Measurements from ENCODE around the gene GAB2. TPM values are rescaled to one million over a fixed set of nuclear protein-coding genes. Genes with fewer than 3 reads are reported as not detected.

Gene GAB2
- total and polyA plus RNA-seq, 12 donors: 2.4 to 22.4 (median 16.2) TPM

GRCh38 chr11:78424334-78425270 is 7.0 kb upstream of the GAB2 start:
- peak in 2 of 7 donors; percentile 20 to 63 for DNase-seq
- Histone ChIP-seq H3K27ac (peak overlapping the region in 3 of 5 donors; percentile 5 to 66 (median 63)), H3K4me3 (no peak overlapping the region), H3K4me1 (replicated peaks in 1 of 2) (peaks cover 0 to 28% of the 10 kb centered on the region in 2 donors), H3K36me3 (replicated peaks in 1 of 2) (no peaks in the 10 kb centered on the region), H3K27me3 (no peaks in the 10 kb centered on the region), H3K9me3 (replicated peaks in 1 of 3) (no peaks in the 10 kb centered on the region)
- WGBS, 4 donors: 71 to 75% (median 72%) methylated on average over 7 of the region's 7 CpGs
- intact Hi-C loops (cut with DNase I): loop anchor here in 1 of 2 donors (10.0 kb wide), 1 partner anchor 180 kb away; no protein-coding TSS in a partner anchor
- no peak for TF ChIP-seq CTCF (IDR thresholded peaks at IDR 0.05)
- no peak for TF ChIP-seq POLR2A (IDR thresholded peaks at IDR 0.05)

DNA sequence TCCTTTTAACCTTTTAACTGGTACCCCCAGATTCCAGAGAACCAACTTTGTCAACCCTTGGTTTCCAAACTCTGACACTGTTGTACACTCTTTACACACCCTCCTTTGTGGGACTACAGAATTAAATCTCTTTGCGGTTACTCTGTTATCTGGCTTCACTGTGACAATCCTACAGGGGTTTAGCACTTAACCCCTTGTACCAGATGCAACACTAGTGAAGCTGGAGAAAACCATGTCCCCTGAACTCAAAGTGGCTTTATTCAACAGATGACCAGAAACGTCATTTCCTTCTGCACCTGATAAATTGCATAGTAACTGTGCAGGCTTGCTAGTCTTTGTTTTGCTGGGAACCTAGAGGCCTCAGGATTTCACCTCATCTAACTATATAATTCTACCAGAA is 5.6 kb upstream of the GAB2 start:
- WGBS, 4 donors: 61 to 80% (median 63%) methylated on average over 2 of the region's 2 CpGs
- TF ChIP-seq POLR2A (IDR thresholded peaks at IDR 0.05): no peak
- no peak for TF ChIP-seq CTCF (IDR thresholded peaks at IDR 0.05)
- Histone ChIP-seq H3K4me1 (replicated peaks in 1 of 2) (peaks cover 10 to 42% of the 10 kb centered on the region in 2 donors), H3K36me3 (replicated peaks in 1 of 2) (no peaks in the 10 kb centered on the region), H3K27ac (peak overlapping the region in 1 of 5 donors; percentile 66), H3K9me3 (replicated peaks in 1 of 3) (no peaks in the 10 kb centered on the region), H3K4me3 (no peak overlapping the region), H3K27me3 (no peaks in the 10 kb centered on the region)
- no peak for DNase-seq
- intact Hi-C loops (cut with DNase I): loop anchor here in 1 of 2 donors (10.0 kb wide), 1 partner anchor 178 kb away; no protein-coding TSS in a partner anchor

GRCh38 chr11:78420796-78421209 is 3.2 kb upstream of the GAB2 start:
- 18 to 22% (median 19%) methylated on average over 9 of the region's 9 CpGs for WGBS, 4 donors
- DNase-seq: peak; percentile 42 to 94 (median 63)
- H3K27ac ChIP-seq: peak overlapping the region in 2 of 5 donors; percentile 99 to 100
- H3K4me1 ChIP-seq (replicated peaks in 1 of 2): peaks cover 10 to 49% of the 10 kb centered on the region in 2 donors
- intact Hi-C loops (cut with DNase I): loop anchor here in 1 of 2 donors (10.0 kb wide), 1 partner anchor 176 kb away; no protein-coding TSS in a partner anchor
- H3K4me3 ChIP-seq: no peak overlapping the region
- no peak for TF ChIP-seq CTCF (IDR thresholded peaks at IDR 0.05)
- no peak for TF ChIP-seq POLR2A (IDR thresholded peaks at IDR 0.05)
- no peaks in the 10 kb centered on the region for H3K36me3 ChIP-seq (replicated peaks in 1 of 2)
- no peaks in the 10 kb centered on the region for H3K27me3 ChIP-seq
- no peaks in the 10 kb centered on the region for H3K9me3 ChIP-seq (replicated peaks in 1 of 3)

DNA sequence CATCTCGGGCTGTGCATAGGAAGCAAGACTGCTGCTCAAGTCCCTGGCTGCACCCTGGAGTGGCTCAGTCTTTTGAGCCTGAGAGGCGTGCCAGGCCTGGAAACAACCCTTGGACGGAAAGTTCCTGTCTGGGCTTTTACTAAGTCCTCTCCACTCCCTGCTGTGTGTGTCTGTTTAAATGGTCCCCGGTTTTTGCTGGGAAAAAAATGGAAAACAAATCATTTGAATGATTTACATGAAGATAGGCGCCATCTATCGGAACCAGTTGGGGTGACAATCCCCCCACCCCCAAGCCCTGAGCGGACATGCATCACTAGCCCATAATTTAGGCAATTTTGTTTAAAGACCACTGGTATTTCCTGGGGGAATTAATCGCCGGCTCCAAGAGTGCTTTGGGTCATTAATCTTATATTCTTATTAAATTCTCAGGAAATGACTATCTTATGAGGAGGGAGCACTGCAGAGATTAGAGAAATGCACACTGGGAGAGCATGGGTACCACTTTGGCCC is 2.7 kb upstream of the GAB2 start:
- 4 to 6% (median 5%) methylated on average over 9 of the region's 9 CpGs for WGBS, 4 donors
- peaks cover 10 to 48% of the 10 kb centered on the region in 2 donors for H3K4me1 ChIP-seq (replicated peaks in 1 of 2)
- H3K9me3 ChIP-seq (replicated peaks in 1 of 3): no peaks in the 10 kb centered on the region
- peak overlapping the region in 1 of 4 donors; percentile 7 for H3K4me3 ChIP-seq
- intact Hi-C loops (cut with DNase I): loop anchor here in 1 of 2 donors (10.0 kb wide), 1 partner anchor 176 kb away; no protein-coding TSS in a partner anchor
- no peaks in the 10 kb centered on the region for H3K36me3 ChIP-seq (replicated peaks in 1 of 2)
- peak; percentile 52 to 94 (median 77) for DNase-seq
- TF ChIP-seq CTCF (IDR thresholded peaks at IDR 0.05) (peak; percentile 25 to 73 (median 64)), POLR2A (IDR thresholded peaks at IDR 0.05) (no peak)
- H3K27ac ChIP-seq: peak overlapping the region in 4 of 5 donors; percentile 11 to 100 (median 62)
- H3K27me3 ChIP-seq: no peaks in the 10 kb centered on the region

Data from adrenal gland (tissue), 12 donors.